ENCODE data around the gene NLRC3. TPM values are rescaled to one million over a fixed set of nuclear protein-coding genes. Genes with fewer than 3 reads are reported as not detected.
"Not testable (repeated sequence)": the region's sequence is repeated elsewhere in the genome, so short reads cannot be mapped to it uniquely, and the experiment has no call there.

Gene NLRC3
- total RNA-seq: 1.6 TPM

GRCh38 chr16:3577302-3577752 lies at the start of gene NLRC3:
NLRC3 (minus strand) TSS chr16:3577403; CDS start chr16:3565036, 12,367 bp downstream.
- ATAC-seq (no peak), DNase-seq (ENCODE audit: low spot score) (no peak)
- intact Hi-C loops (cut with DNase I): no loop called here

GRCh38 chr16:3625911-3626732 lies 48.9 kb upstream of the NLRC3 start:
- intact Hi-C loops (cut with DNase I): no loop called here
- DNase-seq (ENCODE audit: low spot score) (no peak), ATAC-seq (no peak)

- no peak for ATAC-seq
- DNase-seq (ENCODE audit: low spot score): no peak
- intact Hi-C loops (cut with DNase I): no loop called here
Measured at GRCh38 chr16:3625331-3625730, 48.1 kb upstream of the NLRC3 start.

- intact Hi-C loops (cut with DNase I): no loop called here
Measured at GRCh38 chr16:3623642-3624041, 46.4 kb upstream of the NLRC3 start.

GRCh38 chr16:3618769-3619141 lies 41.6 kb upstream of the NLRC3 start:
- DNase-seq (ENCODE audit: low spot score) (no peak), ATAC-seq (no peak)
- intact Hi-C loops (cut with DNase I): loop anchor here (10.0 kb wide), 1 partner anchor 534 kb away; no protein-coding TSS in a partner anchor

More at GRCh38 chr16:3623642-3624041, 46.4 kb upstream of the NLRC3 start:
- DNase-seq (ENCODE audit: low spot score) (no peak), ATAC-seq (no peak)

GRCh38 chr16:3612510-3613466 lies 35.6 kb upstream of the NLRC3 start:
- DNase-seq (ENCODE audit: low spot score) (no peak), ATAC-seq (no peak)
- intact Hi-C loops (cut with DNase I): loop anchor here (10.0 kb wide), 1 partner anchor 528 kb away; no protein-coding TSS in a partner anchor

- DNase-seq (ENCODE audit: low spot score) (peak; percentile 93), ATAC-seq (peak; percentile 97)
- intact Hi-C loops (cut with DNase I): loop anchor here (10.0 kb wide), 1 partner anchor 527 kb away; no protein-coding TSS in a partner anchor
Measured at GRCh38 chr16:3611146-3611975, 34.2 kb upstream of the NLRC3 start, which contains the start of gene SLX4. SLX4 (minus strand) TSS chr16:3611606; CDS start chr16:3608964, 2,642 bp downstream.

GRCh38 chr16:3610698-3611145 lies 33.5 kb upstream of the NLRC3 start:
- ATAC-seq (peak; percentile 15), DNase-seq (ENCODE audit: low spot score) (no peak)
- intact Hi-C loops (cut with DNase I): loop anchor here (10.0 kb wide), 1 partner anchor 526 kb away; no protein-coding TSS in a partner anchor

GRCh38 chr16:3609895-3610697 lies 32.9 kb upstream of the NLRC3 start:
- ATAC-seq (no peak), DNase-seq (ENCODE audit: low spot score) (no peak)
- intact Hi-C loops (cut with DNase I): loop anchor here (10.0 kb wide), 1 partner anchor 525 kb away; no protein-coding TSS in a partner anchor

- ATAC-seq; DNase-seq (ENCODE audit: low spot score); intact Hi-C loops (cut with DNase I): not testable (repeated sequence)
Measured at GRCh38 chr16:3608976-3609375, 31.8 kb upstream of the NLRC3 start.

GRCh38 chr16:3608069-3608468 lies 30.9 kb upstream of the NLRC3 start:
- ATAC-seq (no peak), DNase-seq (ENCODE audit: low spot score) (no peak)
- intact Hi-C loops (cut with DNase I): no loop called here

- intact Hi-C loops (cut with DNase I): no loop called here
- ATAC-seq: no peak
- no peak for DNase-seq (ENCODE audit: low spot score)
Measured at GRCh38 chr16:3607634-3608033, 30.4 kb upstream of the NLRC3 start.

- DNase-seq (ENCODE audit: low spot score): no peak
- ATAC-seq: no peak
- intact Hi-C loops (cut with DNase I): no loop called here
Measured at GRCh38 chr16:3607161-3607560, 30.0 kb upstream of the NLRC3 start.

- intact Hi-C loops (cut with DNase I): no loop called here
- DNase-seq (ENCODE audit: low spot score): no peak
- no peak for ATAC-seq
Measured at GRCh38 chr16:3606441-3606840, 29.2 kb upstream of the NLRC3 start.

- intact Hi-C loops (cut with DNase I): no loop called here
- DNase-seq (ENCODE audit: low spot score): no peak
- ATAC-seq: no peak
Measured at GRCh38 chr16:3602320-3602653, 25.1 kb upstream of the NLRC3 start.

GRCh38 chr16:3601614-3602319 lies 24.6 kb upstream of the NLRC3 start:
- intact Hi-C loops (cut with DNase I): no loop called here
- DNase-seq (ENCODE audit: low spot score) (no peak), ATAC-seq (no peak)

GRCh38 chr16:3599922-3600321 lies 22.7 kb upstream of the NLRC3 start:
- ATAC-seq (no peak), DNase-seq (ENCODE audit: low spot score) (no peak)
- intact Hi-C loops (cut with DNase I): no loop called here
